DOHH2 (cell line): ENCODE data around the gene SCD5.

ENCODE experiments used
- H3F3A ChIP-seq: fragments of 200-600 bp; sonication (generic), shearing (Covaris generic); 2 replicates; pipeline ENCODE4 v1.6.0; 2016; ENCODE audit warnings: antibody characterized with exemption, mild to moderate bottlenecking; ENCODE audit not compliant: control insufficient read depth, insufficient read depth
- H3K27ac ChIP-seq: fragments of 200-600 bp; sonication (generic); 2 replicates; pipeline ENCODE4 v1.5.1; 2014; ENCODE audit warnings: low read depth, mild to moderate bottlenecking, low read length, moderate library complexity
- H3K27me3 ChIP-seq: fragments of 200-600 bp; sonication (generic); 2 replicates; pipeline ENCODE4 v1.6.1; 2014; ENCODE audit warnings: mild to moderate bottlenecking, low read length, mixed read lengths; ENCODE audit not compliant: control insufficient read depth
- H3K36me3 ChIP-seq: fragments of 200-600 bp; sonication (generic); 2 replicates; pipeline ENCODE4 v1.6.1; 2014; ENCODE audit warnings: mild to moderate bottlenecking, low read length, moderate library complexity, mixed read lengths; ENCODE audit not compliant: control insufficient read depth
- H3K4me1 ChIP-seq: fragments of 200-600 bp; sonication (generic); 2 replicates; pipeline ENCODE4 v1.6.1; 2014; ENCODE audit warnings: mild to moderate bottlenecking, low read length, mixed read lengths; ENCODE audit not compliant: control insufficient read depth
- H3K4me2 ChIP-seq: fragments of 200-600 bp; sonication (generic); 2 replicates; pipeline ENCODE4 v1.6.0; 2014; ENCODE audit warnings: mild to moderate bottlenecking, low read length, moderate library complexity
- H3K4me3 ChIP-seq: fragments of 200-600 bp; sonication (generic); 2 replicates; pipeline ENCODE4 v1.5.1; 2014; ENCODE audit warnings: mild to moderate bottlenecking, low read length, mixed read lengths
- H3K79me2 ChIP-seq: fragments of 200-600 bp; sonication (generic); 2 replicates; pipeline ENCODE4 v1.6.1; 2014; ENCODE audit warnings: mild to moderate bottlenecking, low read length, mixed read lengths; ENCODE audit not compliant: control insufficient read depth
- H3K9me2 ChIP-seq: fragments of 200-600 bp; sonication (generic); replicated peaks from 2 replicates; pipeline ENCODE4 v1.6.1; 2014; ENCODE audit warnings: mild to moderate bottlenecking, low read length, mixed read lengths; ENCODE audit not compliant: control insufficient read depth
- H3K9me3 ChIP-seq: fragments of 200-600 bp; sonication (generic); 2 replicates; pipeline ENCODE4 v1.6.1; 2014; ENCODE audit warnings: antibody characterized with exemption, low read length, mixed read lengths; ENCODE audit not compliant: control insufficient read depth, insufficient read depth
- H4K20me1 ChIP-seq: fragments of 200-600 bp; sonication (generic); 2 replicates; pipeline ENCODE4 v1.6.0; 2014; ENCODE audit warnings: low read depth, mild to moderate bottlenecking, antibody characterized with exemption, low read length, moderate library complexity; ENCODE audit not compliant: control insufficient read depth, insufficient read depth
- CTCF ChIP-seq: fragments of 200-600 bp; sonication (generic); IDR thresholded peaks from one replicate; pipeline ENCODE4 v1.5.1; 2014; ENCODE audit warnings: antibody characterized with exemption, mild to moderate bottlenecking, low read depth, low read length; ENCODE audit not compliant: poor library complexity, severe bottlenecking
- EZH2phosphoT487 ChIP-seq: fragments of 200-600 bp; sonication (generic); IDR thresholded peaks from 2 replicates; pipeline ENCODE4 v1.6.1; 2017; ENCODE audit warnings: borderline replicate concordance, mild to moderate bottlenecking, antibody characterized with exemption, low read length, moderate library complexity, mixed read lengths

SCD5 gene

DNA sequence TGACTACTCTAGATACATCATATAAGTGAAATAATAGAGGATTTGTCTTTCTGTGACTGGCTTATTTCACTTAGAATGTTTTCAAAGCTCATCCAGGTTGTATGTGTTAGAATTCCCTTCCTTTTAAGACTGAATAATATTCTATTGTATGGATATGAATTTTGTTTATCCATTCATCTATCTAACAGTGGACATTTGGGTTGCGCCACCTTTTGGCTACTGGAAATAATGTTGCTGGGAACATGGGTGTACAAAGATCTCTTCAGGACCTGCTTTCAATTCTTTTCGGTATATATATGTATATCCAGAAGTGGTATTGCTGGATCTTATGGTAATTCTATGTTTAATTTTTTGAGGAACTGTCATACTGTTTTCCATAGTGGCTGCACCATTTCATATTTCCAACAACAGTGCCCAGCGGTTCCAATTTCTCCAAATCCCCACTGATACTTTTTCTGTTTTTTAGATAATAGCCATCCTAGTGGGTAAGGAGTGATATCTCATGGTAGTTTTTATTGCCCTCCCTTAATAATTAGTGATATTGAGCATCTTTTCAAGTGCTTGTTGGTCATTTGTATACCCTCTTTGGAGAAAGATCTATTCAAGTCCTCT is 3.4 kb upstream of the SCD5 start:
- H3K79me2 ChIP-seq: peaks cover 14% of the 10 kb centered on the region
- no peak overlapping the region for H3K27ac ChIP-seq
- H3K36me3 ChIP-seq: no peaks in the 10 kb centered on the region
- TF ChIP-seq EZH2phosphoT487 (no peak), CTCF (peak; percentile 57)
- H3K27me3 ChIP-seq: no peaks in the 10 kb centered on the region
- no peaks in the 10 kb centered on the region for H3K9me3 ChIP-seq
- H3K9me2 ChIP-seq: no peaks in the 10 kb centered on the region
- H3F3A ChIP-seq: 0 out of 2 replicates have a peak, but pooled peaks cover 2% of the 10 kb centered on the region
- no peaks in the 10 kb centered on the region for H4K20me1 ChIP-seq
- peaks cover 20% of the 10 kb centered on the region for H3K4me1 ChIP-seq
- H3K4me2 ChIP-seq: no peak overlapping the region
- H3K4me3 ChIP-seq: no peak overlapping the region

DNA sequence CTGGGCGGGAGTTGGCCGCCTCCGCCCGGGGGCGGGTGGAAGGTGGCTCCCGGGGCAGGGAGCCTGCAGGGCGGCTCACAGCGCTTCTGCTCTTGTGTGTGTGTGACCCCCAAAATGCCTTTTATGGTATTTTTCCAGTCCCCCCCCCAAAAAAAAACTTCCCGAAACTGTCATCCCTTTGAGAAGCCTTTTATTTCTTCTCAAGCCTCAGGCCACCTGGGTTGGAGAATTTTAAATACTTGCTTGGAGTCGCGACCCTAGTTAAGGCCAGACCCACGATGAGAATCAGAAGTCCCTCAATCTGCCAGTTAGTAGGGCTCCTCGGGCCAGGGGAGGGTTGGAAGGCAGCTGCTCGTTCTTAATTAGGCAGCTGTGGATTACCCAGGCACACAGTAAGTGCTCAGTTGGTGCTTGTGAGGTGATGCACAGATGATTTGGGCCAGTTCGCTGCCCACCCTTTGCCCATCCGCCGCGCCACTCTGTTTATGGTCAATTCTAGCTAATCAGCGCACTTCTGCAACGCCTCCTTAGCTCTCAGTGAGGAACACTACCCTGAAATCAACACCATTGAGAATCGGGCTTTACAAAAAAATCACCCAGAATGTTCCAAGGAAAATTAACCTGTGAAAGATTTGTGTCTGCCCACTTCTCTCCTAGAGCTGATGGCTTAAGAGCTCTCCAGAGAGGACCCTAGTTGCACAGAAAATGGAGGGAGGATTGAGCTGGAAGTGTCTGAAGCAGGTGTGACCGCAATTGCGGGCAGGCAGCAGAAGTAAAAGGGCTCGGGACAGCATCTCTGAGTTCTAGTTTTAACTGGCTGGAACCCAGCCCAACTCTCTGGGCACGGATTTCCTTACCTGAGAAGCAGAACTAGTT is 648 bp upstream of the SCD5 start:
- peak overlapping the region; percentile 67 for H3K4me2 ChIP-seq
- no peaks in the 10 kb centered on the region for H3K9me2 ChIP-seq
- peak overlapping the region; percentile 88 for H3K4me3 ChIP-seq
- H3K27me3 ChIP-seq: no peaks in the 10 kb centered on the region
- H3K9me3 ChIP-seq: no peaks in the 10 kb centered on the region
- no peaks in the 10 kb centered on the region; the same call in 1 of the 2 replicates for H3K36me3 ChIP-seq
- H3F3A ChIP-seq: 0 out of 2 replicates have a peak, but pooled peaks cover 2% of the 10 kb centered on the region
- H3K79me2 ChIP-seq: peaks cover 31% of the 10 kb centered on the region
- TF ChIP-seq CTCF (no peak), EZH2phosphoT487 (no peak)
- H3K4me1 ChIP-seq: peaks cover 22% of the 10 kb centered on the region
- no peaks in the 10 kb centered on the region for H4K20me1 ChIP-seq
- peak overlapping the region; percentile 28; the same call in 1 of the 2 replicates for H3K27ac ChIP-seq

DNA sequence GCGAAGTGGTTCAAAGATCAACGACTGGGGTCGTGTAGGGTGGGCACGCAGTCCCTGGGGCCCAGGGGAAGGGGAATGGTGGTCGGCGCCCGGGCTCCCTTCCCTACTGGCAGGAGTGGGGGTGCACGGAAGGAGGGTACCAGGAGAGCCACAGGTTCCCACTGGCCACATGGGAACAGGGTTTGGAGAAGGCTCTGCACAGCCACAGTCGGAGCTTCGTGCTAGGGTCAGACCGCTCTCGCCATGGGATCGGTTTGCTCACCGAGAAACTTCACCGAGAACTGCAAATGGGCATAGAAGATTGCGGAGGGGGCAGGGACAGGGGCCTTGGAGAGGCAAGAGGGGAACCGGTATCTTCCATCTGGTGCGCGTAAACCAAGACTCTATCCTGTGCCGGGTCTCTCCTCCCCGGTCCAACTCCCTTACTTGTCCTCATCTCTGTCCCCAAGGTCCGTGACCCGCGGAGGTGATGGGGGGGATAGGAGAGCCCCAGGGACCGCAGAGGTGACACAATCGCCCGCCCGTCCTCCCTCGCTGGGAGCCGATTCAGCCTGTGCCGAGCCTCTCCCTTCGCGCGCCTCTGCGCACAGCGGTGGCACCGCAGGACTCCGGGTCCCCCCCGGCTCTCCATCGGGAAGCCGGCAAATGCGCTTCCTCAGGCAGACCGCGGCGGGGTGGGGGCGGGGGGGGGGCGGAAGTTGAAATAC is 1.0 kb downstream of the SCD5 start:
- Histone ChIP-seq H4K20me1 (no peaks in the 10 kb centered on the region), H3K36me3 (no peaks in the 10 kb centered on the region; the same call in 1 of the 2 replicates), H3K4me3 (peak overlapping the region; percentile 88), H3K4me1 (peaks cover 22% of the 10 kb centered on the region), H3K27me3 (no peaks in the 10 kb centered on the region), H3K4me2 (peak overlapping the region; percentile 67), H3K9me2 (no peaks in the 10 kb centered on the region), H3K27ac (no peak overlapping the region), H3K9me3 (no peaks in the 10 kb centered on the region), H3K79me2 (peaks cover 45% of the 10 kb centered on the region), H3F3A (0 out of 2 replicates have a peak, but pooled peaks cover 2% of the 10 kb centered on the region)
- TF ChIP-seq CTCF (no peak), EZH2phosphoT487 (no peak)
